ENCODE measurements around the gene ERAP2.

Gene ERAP2

DNA sequence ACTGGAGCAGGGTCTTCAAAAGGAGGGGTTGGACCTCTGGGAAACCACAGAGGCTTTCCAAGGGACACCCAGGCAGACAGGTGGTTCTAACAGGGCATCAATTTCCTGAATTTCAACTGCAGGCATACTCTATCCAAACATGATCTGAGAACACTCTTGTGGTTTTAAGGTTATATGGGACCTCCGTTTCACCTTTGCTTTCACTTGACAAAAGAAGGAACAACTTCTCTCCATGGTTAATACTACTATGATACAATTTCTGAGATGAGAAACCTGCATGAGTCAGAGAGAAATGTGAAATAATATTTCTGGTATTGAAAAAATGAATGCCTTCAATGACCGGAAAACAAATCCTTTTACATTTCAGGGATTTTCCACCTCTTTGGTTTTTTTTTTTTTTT is 40.5 kb upstream of the ERAP2 start:
- TF ChIP-seq TAF1 (IDR thresholded peaks at IDR 0.05; ENCODE audit: low read depth), result no peak
- TF ChIP-seq FOXM1 (IDR thresholded peaks at IDR 0.05; ENCODE audit: borderline replicate concordance, low read depth), result no peak
- TF ChIP-seq CREB1 (IDR thresholded peaks at IDR 0.05; ENCODE audit: low read depth), result no peak
- no peak for TF ChIP-seq TEAD4 (IDR thresholded peaks at IDR 0.05)
- no peak for TF ChIP-seq ZBTB7A (IDR thresholded peaks at IDR 0.05; ENCODE audit: low read depth)
- no peak for TF ChIP-seq RAD21 (IDR thresholded peaks at IDR 0.05; ENCODE audit: low read depth)
- TF ChIP-seq, protein P1, sequence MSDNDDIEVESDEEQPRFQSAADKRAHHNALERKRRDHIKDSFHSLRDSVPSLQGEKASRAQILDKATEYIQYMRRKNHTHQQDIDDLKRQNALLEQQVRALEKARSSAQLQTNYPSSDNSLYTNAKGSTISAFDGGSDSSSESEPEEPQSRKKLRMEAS (IDR thresholded peaks at IDR 0.05), result no peak
- TF ChIP-seq EGR1 (IDR thresholded peaks at IDR 0.05), result no peak
- TF ChIP-seq, protein P2, sequence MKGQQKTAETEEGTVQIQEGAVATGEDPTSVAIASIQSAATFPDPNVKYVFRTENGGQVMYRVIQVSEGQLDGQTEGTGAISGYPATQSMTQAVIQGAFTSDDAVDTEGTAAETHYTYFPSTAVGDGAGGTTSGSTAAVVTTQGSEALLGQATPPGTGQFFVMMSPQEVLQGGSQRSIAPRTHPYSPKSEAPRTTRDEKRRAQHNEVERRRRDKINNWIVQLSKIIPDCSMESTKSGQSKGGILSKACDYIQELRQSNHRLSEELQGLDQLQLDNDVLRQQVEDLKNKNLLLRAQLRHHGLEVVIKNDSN (IDR thresholded peaks at IDR 0.05), result no peak
- no peak for TF ChIP-seq NFIC (IDR thresholded peaks at IDR 0.05)
- TF ChIP-seq EP300 (IDR thresholded peaks at IDR 0.05; ENCODE audit: borderline replicate concordance), result no peak
- TF ChIP-seq CEBPB (IDR thresholded peaks at IDR 0.05), result no peak
- TF ChIP-seq, protein P3, sequence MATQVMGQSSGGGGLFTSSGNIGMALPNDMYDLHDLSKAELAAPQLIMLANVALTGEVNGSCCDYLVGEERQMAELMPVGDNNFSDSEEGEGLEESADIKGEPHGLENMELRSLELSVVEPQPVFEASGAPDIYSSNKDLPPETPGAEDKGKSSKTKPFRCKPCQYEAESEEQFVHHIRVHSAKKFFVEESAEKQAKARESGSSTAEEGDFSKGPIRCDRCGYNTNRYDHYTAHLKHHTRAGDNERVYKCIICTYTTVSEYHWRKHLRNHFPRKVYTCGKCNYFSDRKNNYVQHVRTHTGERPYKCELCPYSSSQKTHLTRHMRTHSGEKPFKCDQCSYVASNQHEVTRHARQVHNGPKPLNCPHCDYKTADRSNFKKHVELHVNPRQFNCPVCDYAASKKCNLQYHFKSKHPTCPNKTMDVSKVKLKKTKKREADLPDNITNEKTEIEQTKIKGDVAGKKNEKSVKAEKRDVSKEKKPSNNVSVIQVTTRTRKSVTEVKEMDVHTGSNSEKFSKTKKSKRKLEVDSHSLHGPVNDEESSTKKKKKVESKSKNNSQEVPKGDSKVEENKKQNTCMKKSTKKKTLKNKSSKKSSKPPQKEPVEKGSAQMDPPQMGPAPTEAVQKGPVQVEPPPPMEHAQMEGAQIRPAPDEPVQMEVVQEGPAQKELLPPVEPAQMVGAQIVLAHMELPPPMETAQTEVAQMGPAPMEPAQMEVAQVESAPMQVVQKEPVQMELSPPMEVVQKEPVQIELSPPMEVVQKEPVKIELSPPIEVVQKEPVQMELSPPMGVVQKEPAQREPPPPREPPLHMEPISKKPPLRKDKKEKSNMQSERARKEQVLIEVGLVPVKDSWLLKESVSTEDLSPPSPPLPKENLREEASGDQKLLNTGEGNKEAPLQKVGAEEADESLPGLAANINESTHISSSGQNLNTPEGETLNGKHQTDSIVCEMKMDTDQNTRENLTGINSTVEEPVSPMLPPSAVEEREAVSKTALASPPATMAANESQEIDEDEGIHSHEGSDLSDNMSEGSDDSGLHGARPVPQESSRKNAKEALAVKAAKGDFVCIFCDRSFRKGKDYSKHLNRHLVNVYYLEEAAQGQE (IDR thresholded peaks at IDR 0.05; ENCODE audit: low read depth), result no peak
- no peak for TF ChIP-seq TCF12 (IDR thresholded peaks at IDR 0.05; ENCODE audit: low read depth)
- TF ChIP-seq YY1 (IDR thresholded peaks at IDR 0.05; ENCODE audit: low read depth), result no peak

DNA sequence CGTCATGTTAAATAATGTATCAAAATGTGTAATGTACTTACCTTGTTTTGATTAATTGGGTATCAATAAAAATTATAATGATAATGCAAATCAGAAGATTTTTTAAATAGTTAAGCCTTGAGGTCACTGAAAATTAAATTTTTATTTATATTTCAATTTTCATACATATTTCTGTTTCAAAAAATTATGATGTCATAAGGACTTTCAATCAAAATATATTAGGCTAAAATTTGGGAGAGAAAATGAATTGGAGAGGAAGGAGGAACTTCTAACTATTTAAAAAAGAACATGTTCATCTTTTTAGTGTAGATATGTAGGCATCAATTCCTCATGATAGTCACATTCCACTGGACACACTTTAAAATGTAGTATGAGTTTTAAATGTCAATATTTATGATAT is 39.5 kb upstream of the ERAP2 start:
- TF ChIP-seq TCF12 (IDR thresholded peaks at IDR 0.05; ENCODE audit: low read depth), result no peak
- TF ChIP-seq YY1 (IDR thresholded peaks at IDR 0.05; ENCODE audit: low read depth), result no peak
- no peak for TF ChIP-seq CREB1 (IDR thresholded peaks at IDR 0.05; ENCODE audit: low read depth)
- TF ChIP-seq TEAD4 (IDR thresholded peaks at IDR 0.05), result no peak
- no peak for TF ChIP-seq TAF1 (IDR thresholded peaks at IDR 0.05; ENCODE audit: low read depth)
- no peak for TF ChIP-seq NFIC (IDR thresholded peaks at IDR 0.05)
- no peak for TF ChIP-seq EP300 (IDR thresholded peaks at IDR 0.05; ENCODE audit: borderline replicate concordance)
- TF ChIP-seq ZBTB7A (IDR thresholded peaks at IDR 0.05; ENCODE audit: low read depth), result no peak
- no peak for TF ChIP-seq CEBPB (IDR thresholded peaks at IDR 0.05)
- TF ChIP-seq, protein P2 (IDR thresholded peaks at IDR 0.05), result no peak

DNA sequence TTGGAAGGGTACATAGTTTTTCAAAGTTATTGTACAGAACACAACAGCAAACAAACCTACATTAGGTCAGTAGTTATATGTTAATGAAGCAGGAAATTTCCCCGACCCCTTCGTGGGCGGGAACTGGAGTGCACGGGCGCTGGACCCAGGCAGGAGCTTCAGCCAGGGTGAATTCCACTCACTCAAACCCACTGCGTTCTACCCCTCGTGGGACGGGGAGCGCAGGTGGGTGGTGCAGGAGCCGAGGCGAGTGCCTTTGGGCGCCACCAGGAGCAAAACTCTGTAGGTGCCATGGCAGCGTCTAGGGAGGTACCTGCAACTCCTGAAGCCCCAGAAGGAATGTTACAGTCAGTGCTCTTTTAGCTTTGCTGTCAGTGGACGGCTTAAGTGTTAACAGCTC is 39.0 kb upstream of the ERAP2 start:
- TF ChIP-seq FOXM1 (IDR thresholded peaks at IDR 0.05; ENCODE audit: borderline replicate concordance, low read depth) (no peak), RAD21 (IDR thresholded peaks at IDR 0.05; ENCODE audit: low read depth) (no peak), ZBTB7A (IDR thresholded peaks at IDR 0.05; ENCODE audit: low read depth) (no peak), TAF1 (IDR thresholded peaks at IDR 0.05; ENCODE audit: low read depth) (no peak), CREB1 (IDR thresholded peaks at IDR 0.05; ENCODE audit: low read depth) (no peak)
- TF ChIP-seq, protein P1 (IDR thresholded peaks at IDR 0.05), result no peak

DNA sequence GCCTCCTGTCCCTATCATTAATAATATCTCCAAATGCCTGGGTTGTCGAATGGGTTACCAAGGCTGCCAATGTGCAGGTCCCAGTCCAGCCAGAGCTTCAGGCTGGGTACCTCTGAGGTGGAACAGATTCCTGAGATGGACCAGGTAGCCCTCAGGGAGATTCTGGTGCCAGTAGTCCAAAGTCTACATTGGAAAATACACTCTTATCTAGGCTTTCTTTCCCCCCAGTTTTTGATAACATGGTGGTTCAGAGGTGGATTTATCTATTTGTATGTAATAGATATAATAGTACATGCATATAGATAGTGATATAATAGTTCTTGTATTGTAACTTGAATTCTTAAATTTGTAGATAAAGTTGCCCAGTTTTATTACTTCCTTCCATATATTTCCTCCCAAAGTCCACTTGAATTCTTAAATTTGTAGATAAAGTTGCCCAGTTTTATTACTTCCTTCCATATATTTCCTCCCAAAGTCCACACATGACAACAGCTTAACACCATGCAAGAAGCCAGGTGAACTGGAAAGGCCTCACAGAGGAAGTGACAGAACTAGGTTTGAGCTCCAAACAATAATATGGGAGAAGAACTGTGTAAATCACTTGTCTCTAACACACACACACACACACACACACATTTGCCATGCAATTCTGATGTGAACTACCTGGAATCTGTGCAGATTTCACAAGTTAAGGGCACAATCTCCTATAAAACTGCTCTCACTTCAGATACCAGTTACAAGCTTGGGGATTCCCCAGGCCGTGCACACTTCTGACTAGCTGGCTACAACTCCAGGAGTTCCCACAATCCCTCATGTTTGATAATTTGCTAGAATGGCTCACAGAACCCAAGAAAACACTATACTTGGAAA is 37.9 kb upstream of the ERAP2 start:
- no peak for TF ChIP-seq CREB1 (IDR thresholded peaks at IDR 0.05; ENCODE audit: low read depth)
- TF ChIP-seq FOXM1 (IDR thresholded peaks at IDR 0.05; ENCODE audit: borderline replicate concordance, low read depth), result no peak
- no peak for TF ChIP-seq YY1 (IDR thresholded peaks at IDR 0.05; ENCODE audit: low read depth)
- no peak for TF ChIP-seq NFIC (IDR thresholded peaks at IDR 0.05)
- TF ChIP-seq TCF12 (IDR thresholded peaks at IDR 0.05; ENCODE audit: low read depth), result no peak
- TF ChIP-seq TAF1 (IDR thresholded peaks at IDR 0.05; ENCODE audit: low read depth), result no peak
- TF ChIP-seq CEBPB (IDR thresholded peaks at IDR 0.05), result no peak

DNA sequence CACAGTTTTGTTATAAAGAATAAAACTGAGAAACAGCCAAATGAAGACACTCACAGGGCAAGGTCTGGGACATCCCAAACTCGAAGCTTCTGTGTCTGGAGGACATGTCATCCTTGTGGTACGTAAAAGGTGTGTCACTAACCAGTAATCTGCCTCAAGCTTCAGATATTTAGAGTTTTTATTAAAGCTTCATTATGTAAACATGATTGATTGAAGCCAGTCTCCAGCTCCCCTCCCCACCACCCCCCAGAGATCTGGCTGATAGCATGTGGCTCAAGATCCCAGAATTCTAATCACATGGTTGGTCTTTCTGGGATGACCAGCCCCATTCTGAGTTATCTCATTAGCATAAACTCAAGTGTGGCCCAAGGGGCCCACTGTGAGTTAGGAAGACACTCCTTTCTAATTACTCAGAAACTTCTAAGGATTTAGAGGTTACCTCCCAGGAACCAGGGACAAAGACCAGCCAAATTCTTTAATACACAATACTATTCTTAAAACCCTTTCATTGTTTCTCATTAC is 37.2 kb upstream of the ERAP2 start:
- TF ChIP-seq RAD21 (IDR thresholded peaks at IDR 0.05; ENCODE audit: low read depth), result no peak
- TF ChIP-seq EGR1 (IDR thresholded peaks at IDR 0.05), result no peak
- TF ChIP-seq FOXM1 (IDR thresholded peaks at IDR 0.05; ENCODE audit: borderline replicate concordance, low read depth), result no peak
- TF ChIP-seq NFIC (IDR thresholded peaks at IDR 0.05), result no peak
- TF ChIP-seq, protein P1 (IDR thresholded peaks at IDR 0.05), result no peak
- TF ChIP-seq CEBPB (IDR thresholded peaks at IDR 0.05), result no peak
- TF ChIP-seq YY1 (IDR thresholded peaks at IDR 0.05; ENCODE audit: low read depth), result no peak
- TF ChIP-seq CREB1 (IDR thresholded peaks at IDR 0.05; ENCODE audit: low read depth), result no peak
- no peak for TF ChIP-seq TAF1 (IDR thresholded peaks at IDR 0.05; ENCODE audit: low read depth)
- TF ChIP-seq TCF12 (IDR thresholded peaks at IDR 0.05; ENCODE audit: low read depth), result no peak
- TF ChIP-seq, protein P3 (IDR thresholded peaks at IDR 0.05; ENCODE audit: low read depth), result no peak
- TF ChIP-seq TEAD4 (IDR thresholded peaks at IDR 0.05), result no peak
- no peak for TF ChIP-seq ZBTB7A (IDR thresholded peaks at IDR 0.05; ENCODE audit: low read depth)
- TF ChIP-seq EP300 (IDR thresholded peaks at IDR 0.05; ENCODE audit: borderline replicate concordance), result no peak
- TF ChIP-seq, protein P2 (IDR thresholded peaks at IDR 0.05), result no peak
